TTC549 (cell line): ENCODE measurements around the gene SRM.
"Not testable (repeated sequence)": the region's sequence is repeated elsewhere in the genome, so short reads cannot be mapped to it uniquely, and the experiment has no call there.

Source experiments
- FAIRE-seq: peaks from 2 replicates; lab custom pipeline; 2012; peaks lifted over from hg19 to GRCh38; lab: Jason Lieb, UNC

SRM gene

DNA sequence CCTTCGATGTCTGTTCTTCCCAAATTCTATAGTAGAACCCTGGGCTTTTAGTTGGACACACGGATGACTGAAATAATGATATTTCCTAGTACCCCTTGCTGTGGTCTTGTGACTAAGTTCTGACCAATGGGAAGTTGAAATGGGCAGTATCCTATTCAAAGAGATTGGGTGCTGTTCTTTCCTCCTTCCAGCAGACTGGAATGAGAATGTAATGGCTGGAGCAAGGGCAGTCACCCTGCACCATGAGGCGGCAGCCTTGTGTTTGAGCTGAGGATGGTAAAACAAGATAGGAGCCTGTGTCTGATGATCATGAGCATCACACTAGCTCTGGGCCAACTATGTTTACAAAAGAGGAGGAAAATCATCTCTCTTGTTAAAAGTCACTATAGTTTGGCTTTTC, 5.1 kb upstream of the SRM start:
- FAIRE-seq, result no peak

DNA sequence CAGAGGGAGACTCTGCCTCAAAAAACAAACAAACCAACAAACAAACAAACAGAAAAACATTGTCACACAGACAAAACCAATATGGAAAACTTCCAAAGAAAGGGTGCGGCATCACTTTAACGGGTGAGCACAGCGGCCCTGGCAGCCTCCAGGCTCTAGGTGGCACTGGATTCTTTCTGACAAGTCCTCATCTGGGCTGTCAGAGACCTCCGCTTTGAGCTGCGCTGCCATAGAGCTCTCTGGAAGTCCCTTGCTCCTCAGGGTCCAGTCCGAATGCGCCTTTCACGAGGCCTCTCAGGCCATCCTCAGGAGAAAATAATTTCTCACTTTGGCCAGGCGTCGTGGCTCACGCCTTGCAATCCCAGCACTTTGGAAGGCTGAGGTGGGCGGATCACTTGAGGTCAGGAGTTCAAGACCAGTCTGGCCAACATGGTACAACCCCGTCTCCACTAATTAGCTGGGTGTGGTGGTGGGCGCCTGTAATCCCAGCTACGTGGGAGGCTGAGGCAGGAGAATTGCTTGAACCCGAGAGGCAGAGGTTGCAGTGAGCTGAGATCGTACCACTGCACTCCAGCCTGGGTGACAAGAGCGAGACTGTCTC, 4.2 kb upstream of the SRM start:
- not testable (repeated sequence) for FAIRE-seq

DNA sequence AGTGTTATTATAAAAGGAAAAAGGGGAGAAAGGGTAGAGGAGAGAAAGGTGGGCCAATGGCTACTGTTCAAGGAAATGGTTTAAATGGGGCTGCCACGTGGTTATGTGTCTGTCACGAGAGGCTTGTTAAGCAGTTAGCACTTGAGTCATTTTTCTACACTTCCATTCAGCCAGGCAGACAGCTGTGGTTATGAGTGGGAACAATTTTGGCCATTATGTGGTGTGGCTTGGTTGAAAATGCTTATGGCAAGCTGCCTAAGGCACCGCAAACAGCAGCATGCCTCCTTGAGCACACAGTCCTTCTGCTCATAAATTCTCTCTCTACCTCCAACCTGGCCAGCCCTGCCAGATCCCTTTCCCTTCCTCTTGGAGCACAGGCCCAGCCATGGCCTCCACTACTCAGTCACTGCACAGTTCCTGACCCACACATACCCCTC, 3.2 kb upstream of the SRM start:
- no peak for FAIRE-seq

DNA sequence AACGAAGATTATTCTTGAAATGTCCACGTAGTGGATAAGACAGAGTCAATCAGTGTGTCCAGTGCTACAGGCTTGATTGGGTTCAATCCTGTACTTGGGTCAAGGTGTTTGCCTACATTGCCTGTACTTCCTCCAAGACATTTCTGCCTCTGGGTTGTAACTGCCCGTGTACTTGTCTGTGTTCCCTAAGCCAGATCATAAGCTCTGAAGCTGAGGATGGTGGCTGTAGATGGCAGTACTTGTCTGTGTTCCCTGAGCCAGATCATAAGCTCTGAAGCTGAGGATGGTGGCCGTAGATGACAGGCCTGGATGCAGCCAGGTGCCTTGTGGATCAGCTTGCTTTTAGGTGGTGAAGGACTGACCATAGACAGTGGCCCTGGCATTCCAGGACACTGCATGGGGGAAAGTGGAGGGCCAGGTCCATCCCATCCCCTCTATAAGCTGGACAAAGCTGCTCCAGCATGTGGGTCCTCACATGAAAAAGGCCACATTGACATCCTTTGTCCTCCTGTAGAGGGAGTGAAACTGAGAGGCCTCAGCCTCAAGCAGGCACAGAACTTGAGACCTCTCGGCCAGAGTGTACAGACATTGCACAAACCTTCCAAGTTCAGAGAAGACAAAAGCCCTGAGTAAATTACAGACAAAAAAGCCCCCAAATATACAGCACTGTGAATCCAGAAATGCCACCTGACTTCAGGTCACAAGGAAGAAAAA, 2.0 kb upstream of the SRM start:
- no peak for FAIRE-seq

DNA sequence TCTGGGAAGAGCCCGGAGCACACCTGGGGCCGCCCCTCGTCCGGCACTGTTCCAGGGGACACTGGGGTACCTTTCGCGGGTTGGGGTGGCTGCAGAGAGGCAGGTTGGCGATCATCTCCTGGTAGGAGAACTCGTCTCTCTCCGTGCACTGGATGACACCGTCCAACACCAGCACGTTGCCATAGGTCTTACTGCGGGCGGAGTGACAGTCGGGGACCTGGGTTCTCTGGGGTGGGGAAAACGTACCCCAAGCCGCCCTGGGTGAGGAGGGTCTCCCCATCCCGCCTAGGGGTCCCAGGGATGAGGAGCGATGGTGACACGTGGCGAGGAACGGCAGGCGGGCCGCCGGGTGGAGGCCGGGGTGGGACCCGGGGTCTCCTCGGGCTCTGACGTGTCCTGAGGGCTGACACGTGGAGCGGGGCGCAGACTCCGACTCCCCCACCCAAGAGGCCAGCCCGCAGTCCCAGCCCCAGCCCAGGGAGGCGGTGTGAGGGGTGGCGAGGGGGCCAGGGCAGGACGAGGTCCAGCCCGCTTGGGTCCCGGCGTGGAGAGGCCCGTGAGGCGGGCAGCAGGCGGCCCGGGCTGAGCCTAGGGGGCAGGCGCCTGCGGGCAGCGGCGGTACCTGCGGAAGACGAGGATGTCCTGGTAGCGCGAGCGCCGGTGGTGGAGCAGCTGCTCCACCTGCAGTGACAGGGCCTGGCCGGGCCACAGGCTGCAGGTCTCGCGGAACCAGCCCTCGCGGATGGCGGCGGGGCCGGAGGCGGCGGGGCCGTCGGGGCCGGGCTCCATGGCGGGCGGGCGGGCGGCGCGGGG, 457 bp downstream of the SRM start:
- FAIRE-seq, result no peak

DNA sequence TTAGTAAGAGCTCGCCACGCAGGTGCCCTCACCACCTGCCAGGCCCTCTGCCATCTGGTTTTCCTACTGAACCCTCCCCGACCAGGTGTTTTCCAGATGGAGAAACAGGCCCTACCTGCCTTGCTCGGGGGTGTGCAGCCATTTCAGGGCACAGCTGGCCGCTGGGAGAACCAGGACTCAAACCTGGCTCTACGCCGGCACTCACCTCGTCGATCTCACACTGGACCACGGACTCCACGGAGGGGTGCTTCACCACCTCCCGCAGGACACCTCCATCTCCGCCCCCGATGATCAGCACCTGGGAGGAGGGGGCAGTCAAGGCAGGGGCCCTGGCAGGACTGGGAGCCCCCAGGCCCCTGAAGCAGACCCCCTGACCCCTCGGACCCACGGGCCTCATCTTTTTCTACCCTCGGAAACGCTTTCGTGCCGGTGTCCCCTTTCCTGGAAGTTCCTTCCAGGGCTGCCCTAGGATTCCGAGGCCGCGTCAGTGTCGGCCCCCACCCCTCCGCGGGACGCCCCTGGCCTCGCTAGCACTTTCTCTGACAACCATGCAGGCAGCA, 1.1 kb downstream of the SRM start:
- FAIRE-seq, result no peak

DNA sequence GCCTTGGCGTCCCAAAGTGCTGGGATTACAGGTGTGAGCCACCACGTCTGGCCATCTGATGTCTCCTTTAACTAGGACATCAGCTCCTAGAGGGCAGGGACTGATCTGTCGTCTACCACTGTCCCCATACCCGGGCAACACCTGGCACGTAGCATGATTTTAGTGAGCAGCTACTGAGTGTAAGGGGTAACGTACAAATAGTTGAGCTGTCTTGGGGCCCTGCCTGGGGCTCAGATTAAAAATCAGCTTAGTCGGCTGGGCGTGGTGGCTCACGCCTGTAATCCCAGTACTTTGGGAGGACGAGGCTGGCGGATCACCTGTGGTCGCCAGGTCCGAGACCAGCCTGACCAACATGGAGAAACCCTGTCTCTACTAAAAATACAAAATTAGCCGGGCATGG, 1.8 kb downstream of the SRM start:
- FAIRE-seq, result no peak

DNA sequence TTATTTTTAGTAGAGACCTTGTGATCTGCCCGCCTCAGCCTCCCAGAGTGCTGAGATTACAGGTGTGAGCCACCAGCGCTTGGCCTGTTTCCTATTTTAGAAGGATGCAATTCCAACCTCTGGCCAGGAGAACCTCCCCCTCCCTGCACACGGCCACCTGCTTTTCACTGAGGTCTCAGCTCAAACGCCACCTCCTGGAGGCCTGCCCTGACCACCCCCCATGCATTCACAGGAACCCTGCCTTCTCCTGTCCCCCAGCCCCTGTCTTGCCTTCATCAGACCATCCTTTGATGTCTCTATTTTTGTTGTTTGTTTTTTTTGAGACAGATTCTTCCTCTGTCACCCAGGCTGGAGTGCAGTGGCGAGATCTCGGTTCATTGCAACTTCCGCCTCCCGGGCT, 2.3 kb downstream of the SRM start:
- FAIRE-seq, result no peak

DNA sequence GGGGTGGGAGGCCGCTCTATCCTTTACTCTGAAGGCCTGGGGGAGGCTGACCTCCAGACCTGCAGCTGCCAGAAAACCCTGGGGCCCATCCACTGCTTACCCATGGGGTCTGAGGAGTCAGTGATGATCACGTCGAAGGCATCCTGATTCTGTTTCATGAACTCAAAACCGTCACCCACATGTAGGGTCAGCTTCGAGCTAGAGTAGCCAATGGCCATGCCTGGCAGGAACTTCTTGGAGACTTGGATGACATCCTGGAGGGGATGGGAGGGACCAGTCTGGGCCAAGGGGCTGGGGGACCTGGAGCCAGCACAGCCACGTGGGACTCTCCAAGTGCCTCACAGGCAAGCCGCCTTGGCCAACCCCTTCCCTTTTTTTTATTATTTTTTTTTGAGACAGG, 3.3 kb downstream of the SRM start:
- no peak for FAIRE-seq

DNA sequence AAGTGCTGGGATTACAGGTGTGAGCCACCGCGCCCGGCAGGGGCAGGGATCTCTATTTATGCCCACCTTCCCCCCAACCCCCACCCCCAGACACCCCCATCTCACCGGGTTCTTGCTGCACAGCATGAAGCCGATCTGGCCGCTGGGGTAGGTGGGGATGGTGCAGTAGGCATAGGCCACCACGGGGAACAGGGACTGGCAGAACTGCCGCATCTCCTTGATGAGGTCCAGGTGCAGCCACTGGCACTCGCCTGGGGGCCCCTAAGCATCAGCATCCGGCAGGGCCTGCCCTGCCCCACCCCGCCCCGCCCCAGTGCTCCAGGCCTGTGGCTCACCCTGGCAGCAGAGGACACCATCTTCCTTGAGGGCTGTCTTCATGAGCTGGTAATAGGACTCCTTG, 4.1 kb downstream of the SRM start:
- FAIRE-seq, result no peak

DNA sequence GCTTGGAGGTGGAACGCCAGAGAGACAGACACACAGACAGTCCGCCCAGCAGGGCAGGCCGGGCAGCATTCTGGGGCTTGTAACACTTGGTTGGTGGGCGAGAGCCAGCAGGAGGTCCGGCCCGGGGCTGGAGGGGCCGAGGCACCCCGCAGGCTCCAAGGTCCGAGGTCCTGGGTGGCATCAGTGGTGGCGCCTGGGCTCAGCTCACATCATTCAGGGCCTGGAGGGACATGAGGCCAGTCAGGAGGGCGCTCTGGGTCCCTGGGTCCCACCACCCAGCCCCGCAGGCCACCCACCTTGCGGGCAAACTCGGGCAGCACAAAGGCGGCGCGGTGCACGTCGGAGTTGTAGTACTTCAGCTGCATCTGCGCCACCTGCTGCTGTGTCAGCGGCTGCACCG, 5.2 kb downstream of the SRM start:
- FAIRE-seq, result no peak

DNA sequence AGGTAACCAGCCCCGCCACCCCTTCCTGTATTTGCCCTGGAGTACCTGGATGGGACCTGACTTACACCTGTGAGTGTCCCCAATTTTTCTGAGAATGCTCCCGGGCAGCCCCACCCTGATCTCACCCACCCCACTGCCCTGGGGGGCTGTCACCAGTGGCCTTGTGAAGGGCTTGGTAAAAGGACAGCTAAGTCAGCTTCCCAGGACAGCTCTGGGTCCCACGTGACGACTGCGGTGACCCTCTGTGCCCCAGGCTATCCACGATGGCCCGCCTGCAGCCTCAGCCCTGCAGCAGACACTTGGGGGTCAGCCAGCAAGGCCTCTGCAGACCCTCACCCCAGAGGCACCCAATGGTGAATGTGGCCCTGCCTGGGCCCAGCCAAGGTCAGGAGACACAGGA, 5.6 kb downstream of the SRM start:
- no peak for FAIRE-seq

DNA sequence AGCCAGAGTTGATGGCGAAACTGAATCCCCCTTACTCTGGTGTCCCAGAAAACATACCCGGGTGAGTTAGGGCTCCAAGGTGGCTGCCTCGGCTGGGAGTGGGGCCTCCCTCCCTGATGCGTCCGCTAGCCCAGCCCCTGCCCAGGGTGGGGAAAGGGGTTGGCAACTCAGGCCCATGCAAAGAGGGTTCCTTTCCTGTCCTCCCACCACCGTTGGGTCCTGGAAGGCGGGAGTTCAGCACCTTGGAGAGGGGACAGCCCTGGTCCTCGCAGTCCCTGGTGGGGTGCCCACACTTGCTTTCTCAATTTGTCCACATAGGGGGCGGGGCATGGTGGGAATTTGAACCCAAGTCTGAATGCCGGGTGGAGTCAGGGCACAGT, 6.1 kb downstream of the SRM start:
- FAIRE-seq, result no peak

DNA sequence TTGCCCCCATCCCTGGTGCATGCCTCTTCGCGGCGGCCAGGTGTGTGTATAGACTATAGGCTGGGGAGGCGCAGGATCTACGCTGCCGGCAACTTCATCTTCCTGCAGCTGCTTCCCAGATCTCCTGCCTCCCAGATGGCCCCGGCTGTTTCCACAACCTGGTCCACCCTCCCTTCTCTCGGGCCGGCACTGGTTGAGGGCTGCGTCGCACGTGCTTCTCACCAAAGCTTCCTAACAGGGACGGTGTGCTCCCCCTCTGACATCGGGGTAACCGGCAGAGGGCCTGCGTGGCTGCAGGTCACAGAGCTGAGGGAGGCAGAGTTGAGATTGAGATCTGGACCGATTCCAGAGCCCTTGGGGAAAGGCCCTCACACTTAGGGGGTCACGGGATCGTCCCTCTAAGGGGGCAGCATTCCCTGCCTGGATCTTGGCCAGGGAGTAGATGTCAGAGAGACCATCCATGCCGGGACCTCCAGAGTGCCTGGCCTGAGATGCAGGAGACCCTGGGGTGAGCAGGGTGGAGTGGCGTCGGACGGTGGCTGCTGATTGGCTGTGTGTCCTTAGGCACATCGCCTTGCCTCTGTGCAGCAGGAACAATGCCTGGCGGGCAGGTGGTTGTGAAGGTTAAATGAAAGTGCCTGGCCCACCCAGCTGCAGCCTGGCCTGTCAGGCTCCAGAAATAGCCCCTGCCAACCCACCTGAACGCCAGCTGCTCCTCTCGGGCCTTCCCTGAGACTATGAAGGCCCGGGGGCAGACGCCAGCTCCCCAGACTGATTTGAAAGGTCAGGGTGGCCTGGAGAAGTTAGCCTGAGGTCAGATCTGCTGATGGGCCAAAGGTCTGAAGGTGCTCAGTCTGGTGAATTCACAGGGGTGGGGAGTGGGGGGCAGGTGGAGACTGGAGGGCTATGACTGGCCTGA, 6.7 kb downstream of the SRM start:
- no peak for FAIRE-seq

DNA sequence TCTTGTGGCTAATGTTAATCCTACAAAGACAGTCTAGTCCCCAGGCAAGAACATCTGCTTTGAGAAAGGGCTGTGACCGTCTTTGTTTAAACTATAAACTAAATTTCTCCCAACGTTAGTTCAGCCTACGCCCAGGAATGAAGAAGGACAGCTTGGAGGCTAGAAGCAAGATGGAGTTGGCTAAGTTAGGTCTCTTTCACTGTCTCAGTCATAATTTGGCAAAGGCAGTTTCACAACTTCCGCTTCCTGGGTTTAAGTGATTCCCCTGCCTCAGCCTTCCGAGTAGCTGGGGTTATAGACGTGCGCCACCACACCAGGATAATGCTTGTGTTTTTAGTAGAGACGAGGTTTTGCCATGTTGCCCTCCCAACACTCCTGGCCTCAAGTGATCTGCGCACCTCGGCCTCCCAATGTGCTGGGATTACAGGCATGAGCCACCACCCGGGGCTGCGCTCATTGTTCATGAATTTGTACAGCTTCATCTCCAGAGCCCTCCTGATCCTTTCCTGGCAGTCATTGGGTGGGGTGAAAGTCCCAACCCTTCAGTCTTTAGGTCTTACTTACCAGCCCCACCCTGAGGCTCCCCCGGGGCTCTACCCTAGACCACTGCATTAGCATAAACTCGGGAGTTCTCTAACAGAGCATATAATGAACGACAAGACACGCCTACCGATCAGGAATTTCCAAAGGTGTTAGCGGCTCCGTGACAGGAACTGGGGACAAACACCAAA, 7.9 kb downstream of the SRM start:
- no peak for FAIRE-seq

DNA sequence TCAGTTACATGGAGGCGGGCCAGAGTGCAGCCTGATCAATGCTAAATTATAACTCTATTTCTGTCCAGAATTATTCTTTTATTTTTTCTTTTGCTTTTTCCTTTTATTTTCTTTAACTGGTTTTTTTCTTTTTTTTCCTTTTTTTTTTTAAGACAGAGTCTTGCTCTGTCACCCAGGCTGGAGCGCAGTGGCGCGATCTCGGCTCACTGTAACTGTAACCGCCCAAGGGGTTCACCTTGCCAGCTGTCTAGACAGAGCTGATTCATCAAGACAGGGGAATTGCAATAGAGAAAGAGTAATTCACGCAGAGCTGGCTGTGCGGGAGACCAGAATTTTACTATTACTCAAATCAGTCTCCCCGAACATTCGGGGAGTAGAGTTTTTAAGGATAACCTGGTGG, 8.7 kb downstream of the SRM start:
- not testable (repeated sequence) for FAIRE-seq

DNA sequence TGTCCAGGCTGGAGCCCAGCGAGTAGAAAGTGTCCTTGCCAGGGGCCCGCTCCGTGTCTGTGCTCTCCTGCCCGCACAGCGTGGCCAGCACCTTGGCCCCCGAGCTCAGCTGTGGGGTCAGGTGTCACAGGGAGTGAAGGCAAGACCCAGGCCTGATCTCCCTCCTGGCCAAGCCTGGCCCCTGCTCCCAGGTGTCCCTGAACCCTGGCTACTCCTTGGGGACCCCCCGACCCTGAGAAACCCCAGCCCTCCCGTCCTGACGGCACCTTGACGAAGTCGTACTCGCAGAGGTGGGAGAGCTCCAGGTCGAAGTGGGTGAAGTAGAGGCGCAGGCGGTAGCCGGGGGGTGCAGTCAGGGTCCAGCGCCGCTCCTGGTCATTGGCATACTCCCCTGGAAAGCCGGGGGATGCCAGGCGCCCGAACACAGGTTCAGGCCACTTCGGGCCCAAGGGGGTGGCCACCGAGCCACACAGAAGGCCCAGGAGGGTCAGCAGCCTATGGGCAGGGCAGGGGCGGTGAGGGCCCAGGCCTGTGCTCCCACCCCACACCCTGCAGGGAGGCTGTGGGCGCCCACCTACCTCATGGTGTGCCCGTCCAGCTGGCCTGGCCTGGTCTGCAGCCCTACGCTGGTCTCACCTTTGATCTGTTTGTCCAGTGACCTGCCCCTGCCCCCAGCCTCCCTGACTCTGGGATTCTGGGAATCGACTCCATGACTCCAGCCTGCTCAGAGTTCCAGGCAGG, 13.0 kb downstream of the SRM start, which contains the start of gene MASP2:
Gene MASP2 (minus strand): TSS at position 615 of the 741 bp plus-strand sequence. CDS start 32 bp downstream, at position 583.
- FAIRE-seq, result no peak

DNA sequence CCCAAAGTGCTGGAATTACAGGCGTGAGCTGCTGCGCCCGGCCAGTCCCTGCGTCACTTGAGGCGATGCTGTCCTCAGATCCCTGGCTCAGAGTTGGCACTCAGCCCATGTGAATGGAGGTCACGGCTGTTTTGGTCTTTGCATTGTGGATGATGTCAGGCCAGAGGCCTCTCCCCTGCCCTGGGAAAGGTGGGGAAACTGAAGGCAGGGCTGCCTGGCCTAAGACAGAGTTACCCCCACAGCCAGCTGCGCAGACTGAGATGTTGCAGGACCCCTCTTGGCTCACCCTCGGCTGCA, 13.6 kb downstream of the SRM start:
- no peak for FAIRE-seq

DNA sequence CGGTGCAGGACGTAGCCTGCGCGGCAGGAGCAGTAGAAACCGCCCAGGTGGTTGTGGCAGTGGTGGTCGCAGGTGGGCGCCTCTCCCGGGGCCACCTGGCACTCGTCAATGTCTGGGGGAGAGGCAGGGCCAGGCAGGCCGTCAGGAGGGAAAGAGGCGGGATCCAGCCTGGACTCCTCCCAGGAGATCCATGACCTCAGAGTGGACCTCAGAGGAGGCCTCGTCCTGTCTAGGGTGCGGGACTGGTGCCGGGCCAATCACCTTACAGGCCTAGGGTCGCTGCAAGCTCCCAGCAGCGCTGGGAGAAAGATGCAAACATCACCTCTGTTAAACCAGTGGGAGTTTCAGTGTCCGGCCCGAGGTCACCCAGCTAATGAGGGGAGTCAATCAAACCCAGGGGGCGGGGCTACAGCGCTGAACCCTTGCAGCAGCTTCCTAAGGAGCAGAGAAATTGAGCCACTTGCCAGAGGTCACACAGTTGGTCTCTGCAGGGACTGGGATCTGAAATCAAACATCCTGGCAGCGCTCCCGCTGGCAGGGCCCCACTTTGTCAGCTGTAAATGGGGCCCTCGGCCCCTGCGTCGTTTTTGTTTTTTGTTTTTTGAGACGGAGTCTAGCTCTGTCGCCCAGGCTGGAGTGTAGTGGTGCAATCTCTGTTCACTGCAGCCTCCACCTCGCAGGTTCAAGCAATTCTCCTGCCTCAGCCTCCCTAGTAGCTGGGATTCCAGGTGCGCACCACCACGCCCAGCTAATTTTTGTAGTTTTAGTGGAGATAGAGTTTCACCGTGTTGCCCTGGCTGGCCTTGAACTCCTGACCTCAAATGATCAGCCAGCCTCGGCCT, 14.2 kb downstream of the SRM start:
- no peak for FAIRE-seq
